CD4-positive, alpha-beta T cell treated with Interleukin-10 for 1 hour (primary cell): Measurements from ENCODE around the gene MAPKAPK2.
"Not testable (repeated sequence)": the region's sequence is repeated elsewhere in the genome, so short reads cannot be mapped to it uniquely, and the experiment has no call there.

ENCODE experiments used
- DNase-seq: peaks from one replicate; pipeline ENCODE4 v3.0.0-alpha.2; 2020

The MAPKAPK2 gene

DNA sequence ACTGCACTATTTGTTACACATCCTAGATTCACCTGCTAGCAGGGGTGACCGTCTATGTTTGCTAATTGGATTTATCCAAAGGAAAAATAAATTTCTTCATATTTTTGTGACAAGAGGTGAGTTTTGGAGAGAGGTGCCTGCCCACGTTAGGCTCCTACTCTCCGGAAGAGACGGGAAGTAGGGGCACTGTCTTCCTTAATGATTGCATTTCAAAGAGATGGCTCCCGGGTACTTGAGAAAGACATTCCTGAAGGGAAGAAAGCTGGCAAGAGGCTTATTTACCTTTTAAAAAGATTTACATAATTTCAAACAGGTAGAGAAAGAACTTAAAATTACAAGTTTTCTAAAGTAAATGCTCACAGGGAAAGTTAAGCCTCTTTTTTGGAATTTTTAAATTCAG is 67.2 kb downstream of the MAPKAPK2 start:
- no peak for DNase-seq

GRCh38 chr1:206752481-206752880 is 67.8 kb downstream of the MAPKAPK2 start:
- DNase-seq: no peak

- DNase-seq: no peak
Observed at GRCh38 chr1:206753141-206753540, 68.4 kb downstream of the MAPKAPK2 start.

DNA sequence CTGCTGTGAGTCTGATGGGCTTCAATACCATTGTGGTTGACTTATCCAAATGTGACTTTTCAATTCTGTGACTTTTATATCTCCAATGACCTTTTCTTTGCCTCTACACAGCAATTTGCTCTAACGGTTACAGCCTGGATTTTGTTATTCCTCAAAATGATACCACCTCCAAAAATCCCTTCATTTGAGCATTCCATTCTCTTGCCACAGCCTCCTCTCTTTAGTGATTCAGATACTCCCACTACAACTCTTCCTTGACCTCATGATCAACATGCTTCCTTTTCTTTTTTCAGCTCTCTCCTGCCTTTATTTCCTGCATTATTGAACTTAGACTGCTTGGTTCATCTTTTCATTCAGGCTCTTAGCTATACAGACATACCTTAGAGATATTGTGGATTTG is 69.3 kb downstream of the MAPKAPK2 start:
- no peak for DNase-seq

DNA sequence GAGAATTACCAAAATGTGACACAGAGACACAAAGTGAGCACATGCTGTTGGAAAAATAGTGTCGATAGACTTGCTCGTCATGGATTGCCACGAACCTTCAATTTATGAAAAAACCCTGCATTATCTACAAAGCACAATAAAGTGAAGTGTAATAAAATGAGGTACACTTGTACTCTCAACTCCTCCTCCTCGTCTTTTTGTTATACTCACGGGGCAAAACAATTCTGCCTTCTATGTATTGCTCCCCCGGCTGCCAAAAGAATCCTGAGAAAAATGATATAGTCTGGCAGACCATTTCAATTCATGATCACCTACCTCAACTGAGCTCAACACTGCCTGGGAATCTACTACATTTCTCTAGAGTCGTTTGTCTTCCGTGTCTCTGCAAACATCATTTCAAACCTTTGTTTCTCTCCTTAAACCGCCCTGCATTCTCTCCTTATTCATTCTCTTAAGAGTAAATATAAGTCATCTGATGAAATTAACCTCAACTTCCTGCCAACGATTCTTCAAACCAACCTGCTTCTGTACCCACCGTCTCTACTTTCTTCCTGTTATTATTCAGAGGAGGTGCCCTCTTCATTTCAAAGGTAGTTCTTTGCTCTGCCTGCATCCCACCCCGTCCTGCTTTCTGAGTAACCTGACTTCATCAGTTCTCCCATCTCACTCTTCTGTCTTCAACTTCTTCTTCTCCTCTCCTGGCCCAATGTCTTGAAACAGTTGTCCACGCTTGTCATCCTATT is 73.0 kb downstream of the MAPKAPK2 start:
- peak; percentile 61 for DNase-seq

DNA sequence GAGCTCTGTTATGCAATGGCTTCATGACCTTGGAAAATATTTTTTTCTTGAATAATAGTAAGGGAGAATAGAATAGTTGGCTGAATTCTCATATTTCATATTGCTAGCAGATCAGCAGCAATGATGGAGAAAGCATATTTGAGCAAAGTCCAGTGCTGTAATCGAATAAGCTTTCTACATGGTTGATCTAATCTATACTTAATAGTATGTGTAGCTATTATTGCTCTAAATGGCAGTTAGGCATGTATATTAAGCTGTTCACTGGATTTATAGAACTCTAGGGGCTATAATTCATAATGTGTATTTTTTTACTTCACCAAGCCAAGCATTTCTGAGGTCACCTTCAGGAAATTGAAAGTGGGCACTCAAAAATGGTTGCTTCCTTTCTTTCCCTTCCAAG is 75.9 kb downstream of the MAPKAPK2 start:
- no peak for DNase-seq

GRCh38 chr1:206761159-206761768 is 76.6 kb downstream of the MAPKAPK2 start:
- DNase-seq: no peak

DNA sequence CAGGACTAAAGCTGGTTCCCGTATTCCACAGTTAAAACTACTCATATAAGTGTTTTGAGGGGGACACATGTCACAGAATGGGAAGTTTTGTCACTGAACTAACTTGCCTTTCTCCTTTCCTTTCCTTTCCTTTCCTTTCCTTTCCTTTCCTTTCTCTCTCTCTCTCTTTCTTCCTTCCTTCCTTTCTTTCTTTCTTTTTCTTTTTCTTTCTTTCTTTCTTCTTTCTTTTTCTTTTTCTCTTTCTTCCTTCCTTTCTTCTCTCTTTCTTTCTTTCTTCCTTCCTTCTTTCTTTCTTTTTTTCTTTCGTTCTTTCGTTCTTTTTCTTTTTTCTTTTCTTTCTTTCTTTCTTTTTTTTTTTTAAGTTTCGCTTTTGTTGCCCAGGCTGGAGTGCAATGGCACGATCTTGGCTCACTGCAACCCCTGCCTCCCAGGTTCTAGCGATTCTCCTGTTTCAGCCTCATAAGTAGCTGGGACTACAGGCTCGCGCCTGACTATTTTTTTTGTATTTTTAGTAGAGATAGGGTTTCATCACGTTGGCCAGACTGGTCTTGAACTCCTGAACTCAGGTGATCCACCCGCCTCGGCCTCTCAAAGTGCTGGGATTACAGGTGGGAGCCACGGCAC is 78.1 kb downstream of the MAPKAPK2 start:
- DNase-seq: not testable (repeated sequence)

DNA sequence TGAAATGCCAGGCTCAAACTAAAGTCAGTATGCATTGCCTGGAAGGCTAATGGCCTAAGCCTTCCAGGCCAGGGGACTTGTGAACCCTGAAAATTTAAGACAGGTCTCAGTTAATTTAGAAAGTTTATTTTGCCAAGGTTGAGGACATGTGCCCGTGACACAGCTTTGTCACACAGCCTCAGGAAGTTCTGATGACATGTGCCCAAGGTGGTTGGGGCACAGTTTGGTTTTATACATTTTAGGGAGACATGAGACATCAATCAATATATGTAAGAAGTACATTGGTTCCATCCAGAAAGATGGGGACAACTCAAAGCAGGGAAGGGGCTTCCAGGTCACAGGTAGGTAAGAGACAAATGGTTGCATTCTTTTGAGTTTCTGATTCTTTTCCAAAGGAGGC is 81.1 kb downstream of the MAPKAPK2 start:
- DNase-seq: not testable (repeated sequence)

DNA sequence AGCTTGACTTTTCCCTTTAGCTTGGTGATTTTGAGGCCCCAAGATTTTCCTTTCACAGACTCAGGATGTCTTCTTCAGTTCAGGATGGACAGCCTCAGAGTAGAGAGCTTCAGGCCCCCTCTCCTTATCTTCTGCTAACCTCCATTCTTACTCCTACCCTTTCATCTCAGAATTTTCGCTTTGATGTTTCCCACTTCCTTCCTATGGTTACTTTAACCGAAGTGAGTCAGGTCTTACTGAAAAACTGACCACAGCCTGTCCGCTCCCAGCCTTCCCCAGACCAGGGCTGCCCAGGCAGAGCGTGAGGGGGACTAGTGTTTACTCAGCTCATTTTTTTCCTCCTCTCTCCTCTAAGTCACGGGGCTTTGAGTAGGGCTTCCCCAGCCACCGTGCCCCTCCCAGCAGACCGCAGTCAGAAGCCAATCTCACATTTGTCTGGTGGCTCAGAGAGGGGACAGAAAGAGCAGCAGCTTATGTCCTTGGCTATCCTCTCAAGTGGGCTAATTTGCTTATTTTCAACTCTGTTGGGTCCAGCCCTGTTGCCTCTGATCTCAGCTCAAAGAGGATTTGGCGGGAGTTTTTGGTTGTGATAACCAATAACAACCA is 81.6 kb downstream of the MAPKAPK2 start:
- peak; percentile 76 for DNase-seq

GRCh38 chr1:206768472-206769303 is 84.0 kb downstream of the MAPKAPK2 start:
- peak; percentile 21 for DNase-seq

GRCh38 chr1:206769304-206769731 is 84.6 kb downstream of the MAPKAPK2 start:
- DNase-seq: peak; percentile 58

GRCh38 chr1:206770531-206771337 is 86.0 kb downstream of the MAPKAPK2 start, which contains the start of gene IL19:
Gene IL19 (plus strand): TSS chr1:206770773. CDS start chr1:206836663, 65,890 bp downstream.
- no peak for DNase-seq

- DNase-seq: no peak
Observed at GRCh38 chr1:206771338-206771692, 86.6 kb downstream of the MAPKAPK2 start.

DNA sequence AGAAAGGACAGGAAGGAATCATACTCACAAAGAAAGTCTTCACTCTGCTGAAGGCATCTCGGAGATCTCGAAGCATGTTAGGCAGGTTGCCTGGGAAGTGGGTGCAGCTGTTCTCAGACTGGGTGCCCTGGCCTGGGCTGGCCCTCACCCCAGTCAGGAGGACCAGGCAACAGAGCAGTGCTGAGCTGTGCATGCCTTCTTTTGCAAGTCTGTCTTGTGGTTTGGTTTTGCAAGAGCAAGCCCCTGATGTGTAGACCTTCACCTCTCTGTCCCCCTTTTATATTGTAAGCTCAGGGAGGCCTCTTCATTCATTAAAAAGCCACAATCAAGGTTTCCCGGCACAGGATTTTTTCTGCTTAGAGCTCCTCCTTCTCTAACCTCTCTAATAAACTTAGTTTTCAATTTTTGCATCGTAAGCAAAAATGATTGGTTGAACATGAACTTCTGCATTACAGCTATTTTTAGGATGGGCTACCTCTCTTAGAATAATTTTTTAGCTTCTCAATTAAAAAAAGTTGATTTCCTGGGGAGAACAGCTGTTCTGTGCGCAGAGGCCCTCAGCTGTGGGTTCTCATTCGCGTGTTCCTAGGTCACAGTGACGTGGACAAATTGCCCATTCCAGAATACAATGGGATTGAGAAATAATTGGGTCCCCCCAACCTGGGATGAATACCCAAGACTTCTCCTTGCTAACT is 87.7 kb downstream of the MAPKAPK2 start, which contains the start of gene IL10:
Gene IL10 (minus strand): TSS at position 252 of the 695 bp plus-strand sequence. CDS start 59 bp downstream, at position 193.
- no peak for DNase-seq

DNA sequence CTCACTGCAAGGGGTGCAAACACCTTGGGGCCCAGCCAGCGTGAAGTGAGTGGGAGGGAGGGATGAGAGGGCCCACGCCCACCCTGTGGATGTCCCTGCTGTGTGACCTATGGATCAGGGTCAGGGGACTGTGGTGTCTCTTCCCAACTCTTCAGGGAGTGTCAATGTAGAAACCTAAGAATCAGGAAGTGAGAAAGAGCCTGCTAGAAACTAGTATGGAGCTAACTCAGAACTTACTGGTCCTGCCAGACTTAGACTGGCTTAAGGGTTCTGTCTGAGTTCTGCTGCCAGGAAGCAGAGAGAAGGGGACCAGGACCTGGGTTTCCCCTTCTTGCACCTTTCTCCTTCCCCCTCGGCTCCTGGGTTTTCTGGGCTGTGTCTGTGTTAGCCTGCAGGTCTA is 89.4 kb downstream of the MAPKAPK2 start:
- DNase-seq: no peak

DNA sequence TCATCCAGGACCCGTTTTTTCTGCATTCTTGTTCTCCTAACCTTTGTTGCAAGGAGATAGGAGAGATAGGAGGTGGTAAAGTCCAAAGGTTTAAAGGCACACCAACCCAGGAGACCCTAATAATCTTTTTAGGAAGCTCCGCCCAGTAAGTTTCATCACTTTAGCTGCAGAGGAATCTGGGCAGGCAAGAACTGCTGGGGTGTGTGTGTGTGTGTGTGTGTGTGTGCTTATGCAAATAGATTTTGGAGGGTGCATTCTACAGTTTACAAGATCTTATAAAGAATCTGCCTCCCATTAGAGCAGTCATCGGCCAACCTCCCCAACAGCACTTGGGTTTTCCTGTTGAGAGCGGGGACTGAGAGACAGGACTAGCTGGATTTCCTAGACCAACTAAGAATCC is 91.5 kb downstream of the MAPKAPK2 start:
- DNase-seq: no peak

- DNase-seq: no peak
Observed at GRCh38 chr1:206778031-206778430, 93.3 kb downstream of the MAPKAPK2 start.

DNA sequence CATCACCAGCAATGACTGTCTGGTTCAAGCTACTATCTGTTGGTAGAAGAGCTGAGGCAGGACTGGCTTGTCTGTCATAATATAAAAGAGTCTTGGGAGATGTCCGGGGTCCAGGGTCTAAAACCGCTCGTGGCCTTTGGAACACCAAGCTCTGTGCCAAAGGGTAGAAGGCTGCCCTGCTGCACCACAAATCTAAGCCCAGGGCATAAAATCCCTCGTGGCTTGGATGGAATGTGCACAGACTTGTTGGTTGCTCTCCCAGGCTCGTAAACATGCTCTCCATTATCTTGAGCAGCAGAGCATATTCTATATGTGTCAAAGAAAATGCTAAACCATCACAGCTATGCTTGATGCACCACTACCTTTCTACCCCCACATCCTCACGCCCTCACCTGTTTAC is 94.2 kb downstream of the MAPKAPK2 start:
- DNase-seq: not testable (repeated sequence)

DNA sequence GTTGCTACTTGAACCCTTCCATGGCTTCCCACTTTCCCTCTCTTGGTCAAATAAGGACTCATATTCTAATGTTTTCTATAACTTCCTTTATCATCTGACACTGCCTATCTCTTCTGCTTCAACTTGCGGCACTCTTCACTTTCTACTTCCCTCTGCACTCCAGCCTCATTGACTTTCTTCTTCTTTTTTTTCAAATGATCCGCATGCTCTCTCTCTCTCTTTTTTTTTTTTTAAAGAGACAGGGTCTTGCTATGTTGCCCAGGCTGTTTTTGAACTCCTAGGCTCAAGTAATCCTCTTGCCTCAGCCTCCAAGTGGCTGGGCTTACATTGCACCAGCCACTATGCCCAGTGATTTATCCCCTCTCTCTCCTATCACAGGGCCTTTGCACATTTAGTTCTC is 94.9 kb downstream of the MAPKAPK2 start:
- DNase-seq: no peak

GRCh38 chr1:206782448-206782847 is 97.7 kb downstream of the MAPKAPK2 start:
- no peak for DNase-seq
